Endothelial cell of hepatic sinusoid (primary cell): ENCODE results near the gene UFC1.

ENCODE experiments used
- in situ Hi-C: cut with HindIII; loops from 2 replicates; pipeline ENCODE4 v1.10.0; 2017; ENCODE audit warnings: low sequenced_read_pairs

Gene UFC1

DNA sequence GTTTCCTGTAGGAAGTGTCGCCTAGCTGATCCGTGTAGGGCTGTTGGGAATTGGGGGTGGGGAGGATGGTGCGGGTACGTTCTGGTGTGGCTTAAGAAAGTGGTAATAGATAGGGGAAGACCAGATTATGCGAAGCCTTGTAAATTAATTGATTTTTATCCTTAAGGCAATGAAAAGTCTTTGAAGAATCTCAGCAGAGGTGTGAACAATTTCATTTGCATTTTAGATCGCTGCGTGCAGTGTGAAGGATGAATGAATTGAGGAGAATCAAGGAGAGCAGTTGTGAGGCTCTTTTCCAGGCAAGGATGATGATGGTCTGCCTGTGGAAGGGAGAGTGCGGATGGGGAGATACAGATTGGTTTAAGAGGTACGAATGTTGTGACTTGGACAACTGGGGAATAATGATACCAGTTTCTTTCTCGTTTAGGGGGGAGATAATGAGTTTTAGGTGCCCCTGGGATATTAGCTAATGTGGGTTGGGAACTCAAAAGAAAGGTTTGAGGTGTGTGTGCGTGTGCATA, 20.5 kb upstream of the UFC1 start:
- in situ Hi-C loops: no loop called here

DNA sequence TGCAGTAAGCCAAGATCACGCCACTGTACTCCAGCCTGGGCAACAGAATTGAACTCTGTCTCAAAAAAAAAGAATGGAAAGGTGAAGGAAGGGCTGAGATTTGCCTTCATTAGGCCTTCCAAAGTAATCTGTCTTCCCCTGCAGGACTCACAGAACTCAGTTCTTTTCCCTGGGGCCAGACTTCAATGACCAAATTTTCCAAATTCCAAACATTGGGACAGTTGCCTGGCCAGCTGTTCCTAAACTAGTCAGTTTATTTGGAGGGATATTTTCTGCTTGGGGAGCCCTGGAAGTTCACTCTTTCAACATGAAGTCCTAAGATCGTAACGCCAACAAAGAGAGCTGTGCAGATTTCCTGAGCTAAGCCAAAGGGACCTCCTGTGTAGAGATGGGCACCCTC, 15.9 kb upstream of the UFC1 start:
- in situ Hi-C loops: no loop called here

DNA sequence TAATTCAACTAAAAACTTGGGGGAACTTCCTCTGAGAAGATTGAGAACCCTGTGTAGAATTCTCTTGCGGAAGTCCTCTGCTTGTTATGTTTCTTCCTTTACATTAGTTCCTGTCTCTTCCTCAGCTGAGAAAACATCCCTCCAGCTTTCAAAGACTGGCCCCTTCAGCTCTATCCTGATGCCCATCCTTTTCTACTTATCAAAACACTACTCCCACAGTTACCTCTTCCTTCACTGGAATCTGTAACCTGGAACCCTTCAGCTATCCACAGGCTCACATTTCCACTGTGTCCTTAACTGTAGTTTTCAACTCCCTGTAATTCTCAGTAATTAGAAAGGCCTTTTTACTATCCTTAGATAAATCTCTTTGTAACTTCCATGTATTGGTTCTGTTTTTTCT, 15.3 kb upstream of the UFC1 start:
- in situ Hi-C loops: no loop called here

DNA sequence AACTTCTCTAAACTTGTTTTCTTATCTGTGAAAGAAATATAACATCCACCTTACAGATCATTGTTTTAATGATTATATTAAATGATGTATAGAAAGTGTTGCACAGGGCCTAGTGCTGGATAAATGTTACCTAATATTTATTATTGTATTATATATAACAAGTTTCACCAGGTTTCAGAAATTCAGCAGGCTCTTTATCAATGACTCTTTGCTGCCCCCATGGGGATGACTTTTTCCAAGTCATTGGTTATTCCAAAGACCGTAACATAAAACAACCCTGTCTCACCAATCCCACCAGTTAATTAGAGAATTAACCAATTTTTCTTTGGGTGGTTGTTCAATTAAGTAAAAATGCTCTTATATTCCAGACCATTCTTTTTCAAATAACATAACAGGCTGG, 14.0 kb upstream of the UFC1 start:
- in situ Hi-C loops: loop anchor here (5.0 kb wide), 1 partner anchor 47 kb away; no protein-coding TSS in a partner anchor

DNA sequence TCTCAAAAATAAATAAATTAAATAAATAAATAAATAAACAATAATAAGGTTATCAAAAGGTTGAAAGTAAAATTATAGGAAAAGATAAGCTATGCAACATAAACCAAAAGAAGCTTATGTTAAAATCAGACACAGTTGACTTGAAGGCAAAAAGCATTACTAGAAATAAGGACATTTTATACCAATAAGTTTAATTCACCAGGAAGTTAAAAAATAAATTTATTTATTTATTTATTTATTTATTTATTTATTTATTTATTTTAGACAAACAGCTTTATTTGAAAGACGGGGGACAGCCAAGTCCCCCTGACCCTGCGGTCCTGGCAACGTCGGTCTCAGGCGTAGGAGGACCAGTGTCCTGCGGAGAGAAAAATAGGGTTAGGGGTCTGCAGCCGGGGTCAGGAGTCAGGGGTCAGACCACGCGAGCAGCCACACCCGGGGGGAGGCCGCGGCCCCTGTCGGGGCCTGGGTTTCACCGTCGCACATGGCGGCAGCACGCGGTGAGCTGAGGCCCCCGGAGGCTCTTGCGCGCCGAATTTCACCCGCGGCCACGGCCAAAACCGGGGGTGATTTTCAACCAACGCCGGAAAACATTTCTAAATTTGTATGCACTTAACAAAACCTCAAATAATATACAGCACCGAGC, 12.9 kb upstream of the UFC1 start:
- in situ Hi-C loops: loop anchor here (5.0 kb wide), 1 partner anchor 49 kb away; no protein-coding TSS in a partner anchor

DNA sequence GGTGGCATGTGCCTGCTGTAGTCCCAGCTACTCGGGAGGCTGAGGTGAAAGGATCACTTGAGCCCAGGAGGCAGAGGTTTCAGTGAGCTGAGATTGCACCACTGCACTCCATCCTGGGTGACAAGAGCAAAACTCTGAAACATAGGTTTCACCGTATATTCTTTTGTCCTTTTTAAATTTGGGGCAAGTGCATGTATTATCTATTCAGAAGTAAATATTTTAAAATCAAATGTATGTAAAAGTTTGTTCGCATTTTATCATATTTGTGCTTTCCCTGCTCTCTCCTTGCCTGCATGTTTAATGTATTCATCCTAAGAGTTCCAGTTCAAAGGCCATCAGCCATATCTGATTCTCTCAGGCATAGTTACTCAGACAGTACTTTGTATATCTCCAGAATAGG, 7.9 kb upstream of the UFC1 start:
- in situ Hi-C loops: no loop called here

DNA sequence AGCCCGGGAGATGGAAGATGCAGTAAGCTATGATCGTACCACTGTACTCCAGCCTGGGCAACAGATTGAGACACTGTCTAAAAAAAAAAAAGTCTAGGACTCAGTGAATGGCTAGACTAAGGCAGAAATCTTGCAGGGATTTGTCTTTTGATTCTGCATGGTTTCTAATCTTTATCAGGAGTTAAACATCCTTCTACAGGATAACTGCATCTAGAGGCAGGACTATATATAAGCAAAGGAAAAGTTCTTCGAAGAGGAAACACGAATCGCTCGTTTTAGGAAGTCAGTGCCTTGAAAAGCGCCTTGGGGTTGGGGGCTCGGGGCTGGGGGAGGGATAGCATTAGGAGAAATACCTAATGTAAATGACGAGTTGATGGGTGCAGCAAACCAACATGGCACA, 602 bp upstream of the UFC1 start:
- in situ Hi-C loops: no loop called here

DNA sequence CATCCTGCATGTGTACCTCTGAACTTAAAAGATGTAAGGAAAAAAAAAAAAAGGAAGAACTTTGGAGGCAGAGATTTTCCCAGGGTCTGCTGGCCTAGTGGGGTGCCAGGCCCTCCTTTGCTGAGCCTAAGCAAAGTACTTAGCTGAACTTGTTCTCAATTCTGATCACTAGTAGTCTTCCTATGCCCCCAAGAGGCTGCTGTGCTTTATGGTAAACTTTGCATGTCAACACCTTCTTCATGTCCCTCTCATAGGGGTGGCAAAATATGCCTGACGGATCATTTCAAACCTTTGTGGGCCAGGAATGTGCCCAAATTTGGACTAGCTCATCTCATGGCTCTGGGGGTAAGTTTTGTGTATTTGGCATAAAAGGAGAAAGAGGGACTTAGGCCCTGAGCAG, 4.1 kb downstream of the UFC1 start:
- in situ Hi-C loops: no loop called here

DNA sequence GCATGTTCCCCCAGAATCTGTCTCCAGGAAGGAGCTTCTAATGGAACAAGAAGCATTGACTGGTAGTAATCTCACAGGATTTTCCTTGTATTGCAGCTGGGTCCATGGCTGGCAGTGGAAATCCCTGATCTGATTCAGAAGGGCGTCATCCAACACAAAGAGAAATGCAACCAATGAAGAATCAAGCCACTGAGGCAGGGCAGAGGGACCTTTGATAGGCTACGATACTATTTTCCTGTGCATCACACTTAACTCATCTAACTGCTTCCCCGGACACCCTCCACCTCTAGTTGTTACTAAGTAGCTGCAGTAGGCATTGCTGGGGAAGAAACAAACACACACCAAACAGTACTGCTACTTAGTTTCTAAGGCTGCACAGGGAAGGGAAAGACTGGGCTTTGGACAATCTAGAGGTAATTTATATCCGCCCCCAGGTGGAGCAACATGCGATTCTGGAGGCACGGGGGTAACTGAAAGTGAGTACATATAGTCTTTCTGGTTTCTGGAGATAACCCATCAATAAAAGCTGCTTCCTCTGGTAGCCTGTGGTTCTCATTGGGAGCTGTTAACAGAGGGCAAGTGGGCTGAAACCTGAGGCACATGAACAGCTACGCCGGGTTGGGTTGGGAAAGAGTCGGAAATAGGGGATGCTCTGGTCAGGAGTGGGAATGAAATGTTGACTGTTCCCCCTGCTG, 4.7 kb downstream of the UFC1 start:
- in situ Hi-C loops: no loop called here

DNA sequence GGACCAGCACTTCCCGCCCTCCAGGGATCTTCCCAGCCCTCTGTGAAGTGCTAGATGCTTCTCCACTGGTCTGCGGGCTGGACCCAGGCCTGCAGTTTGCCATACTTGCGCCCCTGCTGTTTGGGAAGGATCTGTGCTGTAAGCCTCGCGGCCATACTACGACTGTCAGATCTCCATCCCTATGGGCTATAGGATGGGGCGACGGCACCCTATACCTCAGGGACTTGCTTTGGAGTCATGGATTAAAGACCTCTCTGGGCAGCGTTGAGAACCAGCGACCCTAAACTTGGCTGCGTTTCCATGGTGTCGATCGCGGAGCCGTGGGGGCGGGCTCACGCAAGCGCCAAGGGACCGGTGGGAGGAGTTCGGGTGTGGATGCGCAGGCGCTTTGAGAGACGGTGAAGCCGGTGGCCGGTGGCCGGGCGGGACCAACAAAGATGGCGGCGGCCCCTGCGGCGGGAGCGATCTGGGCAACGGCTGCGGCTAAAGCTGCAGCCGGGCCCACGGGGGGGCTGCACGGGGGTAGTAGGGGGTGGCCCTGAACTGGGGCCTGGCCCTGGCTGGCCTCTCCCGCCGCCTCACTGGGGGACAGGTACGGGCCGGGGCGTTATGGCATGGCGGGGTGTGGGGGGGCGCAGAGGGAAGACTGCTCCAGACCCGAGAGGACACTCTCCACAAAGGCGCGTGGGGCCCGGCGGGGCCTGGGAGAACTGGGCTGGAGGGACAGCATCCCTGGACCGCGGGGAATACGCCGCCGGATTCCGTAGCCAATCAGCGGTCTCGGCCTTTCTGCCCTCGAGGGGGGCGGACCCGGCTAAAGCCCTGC, 5.5 kb downstream of the UFC1 start, which contains the start of gene USP21:
Gene USP21 (plus strand): TSS at position 414 of the 826 bp plus-strand sequence. CDS start 1,141 bp downstream, outside the sequence.
- in situ Hi-C loops: no loop called here

DNA sequence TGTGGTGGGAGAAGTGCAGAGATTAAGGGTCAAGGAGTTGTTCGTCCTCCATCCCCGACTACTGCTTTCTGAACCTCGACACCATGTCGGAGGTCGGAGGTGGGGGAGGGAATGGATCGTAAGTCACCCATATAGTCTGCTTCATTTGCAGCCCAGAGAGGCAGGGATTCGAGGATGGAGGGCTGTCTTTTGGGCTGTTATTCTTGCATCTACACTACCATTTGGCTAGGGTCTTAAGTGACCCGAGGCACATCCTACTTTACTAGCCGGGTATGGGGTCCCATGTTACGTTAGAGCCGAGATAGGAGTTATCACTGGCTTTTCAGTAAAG, 6.1 kb downstream of the UFC1 start:
- in situ Hi-C loops: no loop called here

DNA sequence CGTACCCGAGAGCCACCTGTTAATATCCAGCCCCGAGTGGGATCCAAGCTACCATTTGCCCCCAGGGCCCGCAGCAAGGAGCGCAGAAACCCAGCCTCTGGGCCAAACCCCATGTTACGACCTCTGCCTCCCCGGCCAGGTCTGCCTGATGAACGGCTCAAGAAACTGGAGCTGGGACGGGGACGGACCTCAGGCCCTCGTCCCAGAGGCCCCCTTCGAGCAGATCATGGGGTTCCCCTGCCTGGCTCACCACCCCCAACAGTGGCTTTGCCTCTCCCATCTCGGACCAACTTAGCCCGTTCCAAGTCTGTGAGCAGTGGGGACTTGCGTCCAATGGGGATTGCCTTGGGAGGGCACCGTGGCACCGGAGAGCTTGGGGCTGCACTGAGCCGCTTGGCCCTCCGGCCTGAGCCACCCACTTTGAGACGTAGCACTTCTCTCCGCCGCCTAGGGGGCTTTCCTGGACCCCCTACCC, 6.9 kb downstream of the UFC1 start:
- in situ Hi-C loops: no loop called here

DNA sequence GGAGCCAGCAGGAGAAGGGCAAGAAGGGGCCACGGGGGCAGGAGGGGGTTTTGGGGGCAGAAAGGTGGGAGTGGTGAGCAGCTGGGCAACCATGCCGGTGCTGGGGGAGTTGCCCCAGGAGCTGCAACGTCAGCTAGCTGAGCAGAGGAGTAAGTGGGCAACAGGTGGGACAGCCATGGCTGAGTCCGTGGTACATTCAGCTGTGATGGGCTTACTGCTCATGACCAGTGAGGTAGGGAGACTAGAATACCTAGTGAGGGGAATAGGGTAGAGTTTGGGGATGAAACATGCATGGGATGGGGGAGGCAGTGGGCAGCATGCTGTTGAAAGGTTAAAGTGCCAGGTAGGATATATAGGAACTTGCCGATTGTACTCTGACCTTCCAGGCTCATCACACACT, 7.9 kb downstream of the UFC1 start:
- in situ Hi-C loops: no loop called here

DNA sequence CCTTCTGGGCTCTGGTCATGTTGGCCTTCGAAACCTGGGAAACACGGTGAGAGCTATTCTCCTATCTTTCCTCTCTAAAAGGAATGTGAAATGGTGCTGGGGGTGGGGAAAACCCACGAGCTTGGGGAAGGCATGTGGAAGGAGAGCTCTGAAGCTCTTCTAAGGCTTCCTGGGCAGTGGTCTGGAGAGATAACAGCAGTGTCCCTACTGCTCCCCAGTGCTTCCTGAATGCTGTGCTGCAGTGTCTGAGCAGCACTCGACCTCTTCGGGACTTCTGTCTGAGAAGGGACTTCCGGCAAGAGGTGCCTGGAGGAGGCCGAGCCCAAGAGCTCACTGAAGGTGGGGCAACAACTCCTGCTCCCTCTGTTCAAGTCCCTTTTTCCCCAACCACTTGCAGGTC, 8.3 kb downstream of the UFC1 start:
- in situ Hi-C loops: no loop called here

DNA sequence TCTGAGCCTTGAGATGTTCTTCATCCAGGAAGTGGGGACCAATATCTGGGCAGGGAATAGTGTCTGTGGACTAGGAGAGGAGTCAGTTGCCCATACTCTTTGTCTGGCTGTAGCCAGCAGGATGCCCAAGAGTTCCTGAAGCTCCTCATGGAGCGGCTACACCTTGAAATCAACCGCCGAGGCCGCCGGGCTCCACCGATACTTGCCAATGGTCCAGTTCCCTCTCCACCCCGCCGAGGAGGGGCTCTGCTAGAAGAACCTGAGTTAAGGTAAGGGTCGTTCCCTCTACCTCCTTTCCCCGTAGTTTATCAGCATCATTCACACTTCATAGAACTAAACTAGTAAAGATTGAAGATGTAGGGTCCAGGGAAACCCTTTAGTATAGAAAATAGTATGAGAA, 9.0 kb downstream of the UFC1 start:
- in situ Hi-C loops: no loop called here

DNA sequence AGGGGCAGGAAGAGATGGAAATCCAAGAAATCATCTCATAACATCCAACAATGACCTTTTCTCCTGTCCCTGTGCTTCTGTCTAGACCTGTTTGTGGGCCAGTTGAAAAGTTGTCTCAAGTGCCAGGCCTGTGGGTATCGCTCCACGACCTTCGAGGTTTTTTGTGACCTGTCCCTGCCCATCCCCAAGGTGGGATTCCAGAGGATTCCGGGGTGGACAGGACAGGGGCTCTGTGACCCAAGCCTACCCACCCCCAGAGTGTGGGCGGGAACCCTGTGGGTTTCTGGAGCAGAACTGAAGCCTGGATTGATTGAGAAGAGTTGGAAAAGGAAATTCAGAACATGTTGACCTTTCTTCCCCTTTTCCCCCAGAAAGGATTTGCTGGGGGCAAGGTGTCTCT, 10.0 kb downstream of the UFC1 start:
- in situ Hi-C loops: no loop called here

DNA sequence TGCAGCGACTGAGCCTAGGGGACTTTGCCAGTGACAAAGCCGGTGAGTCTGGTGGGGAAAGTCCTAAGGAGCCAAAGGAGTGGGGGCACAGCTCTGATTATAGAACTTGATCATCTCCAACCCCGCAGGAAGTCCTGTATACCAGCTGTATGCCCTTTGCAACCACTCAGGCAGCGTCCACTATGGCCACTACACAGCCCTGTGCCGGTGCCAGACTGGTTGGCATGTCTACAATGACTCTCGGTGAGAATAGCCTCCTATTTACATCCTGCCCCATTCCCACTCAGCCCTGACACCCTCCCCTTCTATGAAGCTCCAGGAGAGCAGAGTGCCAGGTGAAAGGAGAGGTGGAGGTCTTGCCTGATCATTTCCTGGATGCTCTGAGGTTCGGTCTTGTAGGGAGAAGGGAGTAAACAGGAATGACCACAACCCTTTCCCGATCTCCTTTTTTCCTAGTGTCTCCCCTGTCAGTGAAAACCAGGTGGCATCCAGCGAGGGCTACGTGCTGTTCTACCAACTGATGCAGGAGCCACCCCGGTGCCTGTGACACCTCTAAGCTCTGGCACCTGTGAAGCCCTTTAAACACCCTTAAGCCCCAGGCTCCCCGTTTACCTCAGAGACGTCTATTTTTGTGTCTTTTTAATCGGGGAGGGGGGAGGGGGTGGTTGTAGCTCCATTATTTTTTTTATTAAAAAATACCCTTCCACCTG, 11.3 kb downstream of the UFC1 start:
- in situ Hi-C loops: no loop called here

DNA sequence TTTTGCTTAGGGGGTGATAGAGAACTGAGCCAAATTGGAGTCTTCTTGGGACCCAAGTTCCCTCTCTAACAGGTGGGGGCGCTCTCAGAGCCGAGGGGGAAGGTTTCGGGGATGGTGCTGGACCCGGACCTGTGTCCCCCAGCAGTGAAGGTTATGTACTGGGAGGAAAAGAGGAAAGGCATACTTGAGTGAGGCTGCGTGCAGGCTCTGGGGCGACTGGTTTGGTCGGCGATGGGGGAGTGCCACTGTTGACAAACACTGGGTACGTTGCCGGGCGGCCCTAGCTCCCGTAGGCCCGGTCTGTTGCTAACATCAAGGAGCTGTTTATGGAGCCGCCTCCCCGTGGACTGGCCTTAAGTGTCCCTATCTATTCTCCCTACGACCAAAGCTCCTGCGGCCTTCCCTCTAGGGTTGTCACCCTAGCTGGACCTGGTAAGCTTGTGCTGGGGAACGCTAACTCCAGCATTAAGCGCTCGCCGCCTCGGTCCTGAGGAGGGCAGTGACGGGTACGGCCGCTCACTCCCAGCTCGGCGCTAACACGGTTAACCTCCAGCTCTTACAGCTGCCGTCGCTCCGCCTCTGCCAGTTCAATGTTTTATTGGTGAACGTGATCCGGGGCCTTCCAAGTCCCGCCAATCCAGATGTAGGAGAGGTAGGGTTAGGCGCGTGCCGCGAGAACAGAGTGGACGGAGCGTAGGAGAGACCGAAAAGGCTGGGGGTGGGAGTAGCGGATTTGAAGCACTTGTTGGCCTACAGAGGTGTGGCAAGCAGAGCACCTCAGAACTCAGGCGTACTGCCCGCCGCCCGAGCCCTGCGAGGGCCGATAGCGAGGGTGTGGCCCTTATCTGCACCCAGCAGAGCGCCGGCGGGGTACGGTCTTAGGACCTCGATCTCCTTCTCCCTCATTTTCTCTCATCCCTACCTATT, 12.2 kb downstream of the UFC1 start, which contains the start of gene PPOX:
Gene PPOX (plus strand): TSS at position 685 of the 927 bp plus-strand sequence. CDS start 422 bp downstream, outside the sequence.
- in situ Hi-C loops: no loop called here

DNA sequence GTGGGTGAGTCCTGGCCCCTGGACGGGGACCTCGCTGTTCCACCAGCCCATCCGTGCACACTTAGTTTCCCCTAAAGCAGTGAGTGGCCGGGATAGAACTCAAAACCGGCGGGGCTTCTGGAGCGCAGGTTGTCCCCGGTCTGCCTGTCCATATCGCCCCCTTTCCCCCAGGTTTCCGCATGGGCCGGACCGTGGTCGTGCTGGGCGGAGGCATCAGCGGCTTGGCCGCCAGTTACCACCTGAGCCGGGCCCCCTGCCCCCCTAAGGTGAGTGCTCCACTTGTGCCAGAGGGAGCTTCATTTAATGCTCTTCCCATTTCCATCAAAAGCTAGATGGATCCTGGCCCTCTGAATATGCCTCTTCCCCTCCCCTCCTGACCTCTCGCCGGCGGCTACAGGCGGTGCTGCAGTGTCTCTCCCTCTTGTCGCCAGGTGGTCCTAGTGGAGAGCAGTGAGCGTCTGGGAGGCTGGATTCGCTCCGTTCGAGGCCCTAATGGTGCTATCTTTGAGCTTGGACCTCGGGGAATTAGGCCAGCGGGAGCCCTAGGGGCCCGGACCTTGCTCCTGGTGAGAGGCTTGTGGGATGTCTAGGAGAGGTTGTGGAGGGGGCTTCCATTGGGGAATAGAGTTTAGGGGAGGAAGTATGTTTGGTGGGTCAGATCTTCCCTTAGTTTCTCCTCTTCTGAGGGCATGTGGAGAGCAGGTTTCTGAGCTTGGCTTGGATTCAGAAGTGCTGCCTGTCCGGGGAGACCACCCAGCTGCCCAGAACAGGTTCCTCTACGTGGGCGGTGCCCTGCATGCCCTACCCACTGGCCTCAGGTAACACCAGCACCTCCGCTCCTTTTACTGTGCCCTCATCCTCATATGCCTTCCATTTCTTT, 13.1 kb downstream of the UFC1 start:
- in situ Hi-C loops: no loop called here
